Measurements from ENCODE around the gene FYN.

The FYN gene

DNA sequence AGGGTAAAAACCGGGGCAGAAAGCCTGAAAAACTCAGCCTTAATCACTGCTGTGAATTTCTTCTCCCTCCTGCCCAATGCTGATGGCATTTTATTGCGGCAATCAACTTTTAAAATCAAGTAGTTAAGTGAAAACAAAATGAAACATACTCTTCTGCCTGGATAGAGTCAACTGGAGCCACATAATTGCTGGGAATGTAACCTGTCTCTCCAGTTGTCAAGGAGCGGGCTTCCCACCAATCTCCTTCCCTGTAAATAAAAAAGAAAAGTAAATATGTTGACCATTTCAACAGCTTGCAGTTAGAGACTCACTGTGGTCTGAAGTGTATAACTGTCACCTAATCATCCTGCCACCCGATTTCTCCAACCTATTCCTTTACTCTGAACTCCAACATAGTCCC, 165.5 kb downstream of the FYN start:
- DNase-seq (ENCODE audit: low read depth) = no peak

DNA sequence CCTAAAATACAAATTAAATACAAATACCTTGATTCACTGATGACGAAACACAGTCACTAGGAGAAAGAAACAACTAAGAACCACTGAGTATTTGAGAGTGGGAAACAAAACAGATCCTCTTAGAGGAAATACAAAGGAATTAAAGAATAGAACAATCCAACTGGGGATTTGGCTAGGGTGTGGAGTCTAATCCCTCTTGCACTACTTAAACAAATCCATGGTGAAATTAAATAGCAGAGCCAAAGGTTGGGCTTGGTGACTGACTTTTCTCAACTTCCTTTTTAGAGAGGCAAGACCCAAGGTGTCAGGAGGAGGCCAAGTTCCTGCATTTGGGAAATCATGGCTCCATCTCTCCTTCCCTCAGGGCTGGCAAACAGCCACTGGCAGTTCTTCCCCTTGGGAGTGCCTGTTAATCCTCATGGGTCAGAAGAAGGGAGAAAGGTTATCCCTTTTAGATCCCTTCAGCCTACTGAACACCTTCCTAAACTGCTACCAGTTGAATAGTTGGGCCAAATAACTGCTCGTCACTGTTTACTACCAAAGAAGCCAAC, 166.3 kb downstream of the FYN start:
- DNase-seq (ENCODE audit: low read depth) = no peak

DNA sequence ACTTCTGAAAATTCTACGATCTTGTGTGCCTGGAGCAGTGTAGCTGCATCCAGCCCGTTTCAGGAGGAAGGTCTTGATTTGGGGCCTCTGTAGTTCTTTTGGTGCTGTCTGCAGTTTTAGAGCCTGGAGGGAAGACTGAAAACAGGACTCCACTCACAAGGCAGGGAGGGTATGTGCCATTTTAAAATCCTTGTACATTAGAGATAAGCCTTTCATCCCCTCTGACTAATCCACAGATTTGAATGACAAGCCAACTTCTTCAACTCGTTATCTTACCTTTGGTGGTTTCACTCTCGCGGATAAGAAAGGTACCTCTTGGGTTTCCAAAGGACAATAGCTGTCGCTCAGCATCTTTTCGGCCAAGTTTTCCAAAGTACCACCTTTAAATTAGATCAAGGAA, 169.5 kb downstream of the FYN start:
- no peak for DNase-seq (ENCODE audit: low read depth)

DNA sequence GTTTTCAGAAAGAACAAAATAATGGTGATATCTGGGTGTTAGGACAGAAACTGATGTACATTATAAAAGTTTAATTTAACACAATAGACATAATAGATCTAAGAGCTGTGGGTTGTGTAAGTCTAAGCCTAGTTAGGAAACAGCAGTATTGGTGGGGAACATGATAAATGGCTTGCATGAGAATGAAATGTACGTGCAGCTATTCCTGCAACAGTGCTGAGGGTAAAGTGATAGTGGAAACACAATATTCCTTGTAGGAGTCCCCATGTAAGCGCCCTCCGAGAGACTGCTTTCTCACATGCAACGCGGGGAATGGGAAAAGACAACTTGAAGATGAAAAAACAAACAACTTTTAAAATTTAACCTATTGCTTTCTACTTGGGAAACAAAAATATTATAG, 171.0 kb downstream of the FYN start:
- no peak for DNase-seq (ENCODE audit: low read depth)

DNA sequence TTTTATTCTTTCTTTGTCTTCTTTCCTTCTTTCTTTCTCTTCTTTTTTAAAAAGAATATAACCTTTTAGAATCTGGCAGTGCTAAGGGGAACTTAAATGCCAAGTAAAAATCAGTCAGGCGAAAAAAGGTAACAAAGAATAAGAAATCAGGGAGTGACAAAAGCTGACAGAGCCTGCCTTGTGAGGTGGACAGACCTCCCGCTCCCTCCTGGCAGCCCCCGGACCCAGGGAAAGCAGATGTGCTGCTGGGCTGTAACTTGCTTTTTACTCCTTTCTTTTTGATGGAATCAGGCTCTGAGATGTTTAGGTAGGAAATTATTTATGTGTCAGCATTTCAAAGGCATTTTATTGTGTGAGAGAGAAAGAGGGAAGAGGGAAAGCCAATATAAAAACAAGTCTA, 172.1 kb downstream of the FYN start:
- no peak for DNase-seq (ENCODE audit: low read depth)

- DNase-seq (ENCODE audit: low read depth) = no peak
Measured at GRCh38 chr6:111700135-111700690, 173.0 kb downstream of the FYN start.

DNA sequence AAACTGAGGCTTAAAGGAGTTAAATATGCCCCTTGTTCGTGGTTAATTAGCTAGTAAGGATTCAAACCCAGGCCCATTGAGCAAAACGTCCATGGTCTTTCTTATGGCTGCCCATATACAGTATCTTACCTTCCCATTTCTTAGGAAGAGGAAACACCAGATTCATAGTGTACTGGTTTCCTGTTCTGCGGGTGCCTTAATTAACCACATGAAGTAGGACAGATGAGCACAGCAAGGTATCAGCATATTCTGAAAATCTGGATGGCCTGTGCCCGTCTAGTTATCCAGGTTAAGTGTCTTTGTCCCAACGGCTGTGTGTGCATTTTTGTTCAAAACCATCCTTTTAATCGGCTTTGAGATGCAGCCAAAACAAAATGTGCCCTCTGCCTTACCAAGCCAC, 174.1 kb downstream of the FYN start:
- DNase-seq (ENCODE audit: low read depth) = no peak

- DNase-seq (ENCODE audit: low read depth) = no peak
Measured at GRCh38 chr6:111696814-111697213, 176.4 kb downstream of the FYN start.

GRCh38 chr6:111692327-111693164, 180.7 kb downstream of the FYN start:
- no peak for DNase-seq (ENCODE audit: low read depth)

DNA sequence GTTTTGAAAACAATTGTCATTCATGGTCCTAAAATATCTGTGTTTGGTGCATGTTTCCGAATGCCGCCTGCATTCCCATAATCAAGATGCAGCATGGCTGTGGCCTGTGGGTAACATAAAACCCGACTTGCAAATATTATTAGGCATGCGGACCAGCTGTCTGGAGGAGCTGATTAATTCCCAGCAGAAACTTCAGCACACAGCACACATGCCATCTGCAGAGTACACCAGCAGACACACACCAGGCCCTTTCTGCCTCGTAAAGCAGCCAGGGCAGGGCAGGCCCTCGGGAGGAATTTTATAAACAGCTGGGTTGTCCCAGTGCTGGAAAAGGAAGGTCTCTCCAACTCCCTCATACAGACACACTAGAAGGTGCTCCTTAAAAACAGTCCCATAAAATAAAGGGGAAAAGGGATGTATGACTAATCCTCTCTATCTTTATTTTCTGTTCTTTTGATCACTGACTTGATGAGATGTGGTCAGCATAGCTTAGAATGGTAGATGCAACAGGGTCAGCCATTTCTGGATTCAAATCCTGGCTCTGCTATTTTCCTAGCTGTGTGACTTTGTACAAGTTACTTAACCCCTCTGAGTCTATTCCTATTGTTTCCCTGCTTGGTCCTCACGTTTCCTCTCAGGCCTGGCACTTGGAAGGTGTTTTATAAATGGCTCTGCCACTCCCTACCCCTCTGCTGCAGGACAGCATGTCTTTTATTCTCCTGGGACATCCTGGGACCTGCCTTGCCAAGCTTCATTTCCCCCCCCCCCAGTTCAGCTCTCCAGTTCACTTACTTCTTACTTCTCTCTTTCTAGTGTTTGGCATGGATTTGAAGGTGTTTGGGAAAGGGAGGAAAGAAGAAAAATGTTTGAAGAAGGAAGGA, 181.7 kb downstream of the FYN start:
- DNase-seq (ENCODE audit: low read depth) = no peak

DNA sequence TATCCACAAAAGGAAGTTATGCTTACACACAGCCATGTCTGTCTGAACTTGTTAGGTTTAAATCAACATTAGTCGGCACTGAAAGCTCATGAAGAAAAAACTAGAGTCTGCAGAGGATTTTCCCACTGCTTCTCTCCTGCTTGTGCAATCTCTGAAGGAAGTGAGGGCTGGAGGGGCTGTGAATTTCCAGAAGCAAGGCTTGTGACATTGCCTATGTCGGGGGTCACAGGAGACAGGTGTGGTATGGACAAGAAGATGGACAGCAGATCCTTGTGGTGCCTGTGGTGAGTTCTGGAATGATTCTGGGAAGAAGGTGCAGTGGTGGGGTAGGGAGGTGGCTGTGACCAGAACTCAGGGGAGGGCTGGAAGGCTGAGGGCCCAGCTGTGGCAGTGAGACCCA, 183.3 kb downstream of the FYN start:
- no peak for DNase-seq (ENCODE audit: low read depth)

DNA sequence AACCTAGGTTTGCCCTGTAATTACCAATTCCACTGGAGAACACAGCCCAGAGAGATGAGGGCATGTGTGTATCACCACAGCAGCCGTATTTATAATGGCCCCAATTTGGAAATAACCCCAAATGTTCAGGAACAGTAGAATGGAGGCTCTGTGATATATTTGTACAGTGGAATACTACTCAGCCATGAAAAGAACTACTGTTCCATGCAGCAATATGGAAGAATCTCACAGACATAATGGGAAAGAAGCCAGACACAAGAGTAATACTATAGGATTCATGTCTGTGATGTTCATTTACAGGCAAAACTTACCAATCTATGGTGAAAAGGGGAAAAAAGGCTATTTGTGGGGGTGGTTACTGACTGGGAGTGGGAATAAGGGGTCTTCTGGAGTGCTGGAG, 183.8 kb downstream of the FYN start:
- DNase-seq (ENCODE audit: low read depth) = no peak

GRCh38 chr6:111688331-111688730, 184.9 kb downstream of the FYN start:
- no peak for DNase-seq (ENCODE audit: low read depth)

DNA sequence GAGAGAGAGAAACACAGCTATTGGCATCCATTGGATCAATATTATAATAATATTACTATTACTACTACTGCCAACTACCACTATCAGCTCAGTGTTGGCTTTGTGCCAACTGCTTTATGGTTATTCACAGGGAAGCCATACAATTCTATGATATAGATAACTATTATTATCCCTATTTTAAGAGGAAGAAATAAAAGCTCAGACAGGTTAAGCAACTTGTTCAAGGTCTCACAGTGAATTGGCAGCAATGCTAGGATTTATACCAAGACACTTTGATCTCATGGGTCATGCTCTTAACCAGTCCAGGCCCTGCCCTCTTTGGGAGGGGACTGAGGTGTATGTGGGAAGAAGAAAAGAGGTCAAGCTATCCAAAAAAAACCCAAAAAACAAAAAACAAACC, 185.6 kb downstream of the FYN start:
- DNase-seq (ENCODE audit: low read depth) = no peak

GRCh38 chr6:111686932-111687266, 186.4 kb downstream of the FYN start:
- DNase-seq (ENCODE audit: low read depth) = no peak

GRCh38 chr6:111686249-111686931, 186.9 kb downstream of the FYN start:
- DNase-seq (ENCODE audit: low read depth) = no peak

GRCh38 chr6:111685526-111685925, 187.7 kb downstream of the FYN start:
- no peak for DNase-seq (ENCODE audit: low read depth)

DNA sequence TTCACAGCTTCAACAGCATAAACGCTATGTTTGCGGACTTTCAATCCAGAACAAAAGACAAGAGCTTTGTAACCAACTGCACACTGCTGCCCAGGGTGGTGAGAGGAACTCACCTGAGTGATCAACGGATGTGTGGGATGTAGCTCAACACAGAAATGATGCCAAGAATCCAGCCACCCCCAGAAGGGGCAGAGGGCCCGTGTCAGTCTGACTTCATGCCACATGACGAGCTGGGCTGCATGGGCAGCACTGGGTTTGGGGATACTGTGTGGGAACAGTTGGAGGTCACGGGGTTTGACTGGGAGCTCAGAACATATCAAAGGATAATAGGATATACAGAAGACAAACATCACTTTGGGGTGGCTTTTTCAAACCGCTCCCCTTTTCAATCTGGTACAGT, 188.2 kb downstream of the FYN start:
- DNase-seq (ENCODE audit: low read depth) = no peak

GRCh38 chr6:111683749-111684267, 189.4 kb downstream of the FYN start:
- no peak for DNase-seq (ENCODE audit: low read depth)

DNA sequence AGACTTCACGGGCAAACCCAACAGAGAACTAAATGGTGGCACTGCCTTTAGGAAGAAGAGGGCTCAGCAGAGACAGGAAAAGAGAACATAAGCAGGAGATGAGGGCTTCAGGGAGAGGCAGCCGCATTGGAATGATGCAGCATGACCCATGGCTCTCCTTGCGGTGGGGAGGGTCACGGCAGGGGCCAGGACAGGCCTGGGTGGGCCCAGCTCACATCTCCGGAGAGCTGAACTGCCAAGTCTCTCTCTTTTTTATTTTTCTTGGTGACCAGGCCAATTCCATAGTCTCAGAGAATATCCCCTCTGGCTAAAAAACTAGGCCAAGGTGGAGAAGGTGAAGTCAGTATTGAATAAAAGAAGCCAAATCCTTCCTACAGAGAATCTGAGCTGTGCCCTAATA, 190.1 kb downstream of the FYN start:
- DNase-seq (ENCODE audit: low read depth) = no peak

GRCh38 chr6:111681860-111682259, 191.4 kb downstream of the FYN start:
- DNase-seq (ENCODE audit: low read depth) = no peak
